Ovary (tissue), 3 donors: ENCODE measurements around the gene INPP5A.

ENCODE experiments used
- EP300 ChIP-seq: sonication (generic); formaldehyde crosslinking; IDR thresholded peaks from one replicate; pipeline ENCODE4 v1.6.1; 2017; ENCODE audit warnings: antibody characterized with exemption
- POLR2A ChIP-seq: fragments of 450-650 bp; IDR thresholded peaks from one replicate; pipeline ENCODE4 v1.6.1; 2017; ENCODE audit warnings: antibody characterized with exemption, mild to moderate bottlenecking, moderate library complexity
- TF ChIP-seq, protein P1 (sequence below), 3 donors: fragments of 450-650 bp in 2 of 3; fragments of 200-600 bp in 1 of 3; IDR thresholded peaks; one replicate each; pipeline versions ENCODE4 v1.5.1 to v1.8.0; 2016 to 2022; ENCODE audit warnings: antibody characterized with exemption in 3 of 3, mild to moderate bottlenecking in 1 of 3
- donor health status: DM: no; HTN: no; CAD: no.

DNA sequence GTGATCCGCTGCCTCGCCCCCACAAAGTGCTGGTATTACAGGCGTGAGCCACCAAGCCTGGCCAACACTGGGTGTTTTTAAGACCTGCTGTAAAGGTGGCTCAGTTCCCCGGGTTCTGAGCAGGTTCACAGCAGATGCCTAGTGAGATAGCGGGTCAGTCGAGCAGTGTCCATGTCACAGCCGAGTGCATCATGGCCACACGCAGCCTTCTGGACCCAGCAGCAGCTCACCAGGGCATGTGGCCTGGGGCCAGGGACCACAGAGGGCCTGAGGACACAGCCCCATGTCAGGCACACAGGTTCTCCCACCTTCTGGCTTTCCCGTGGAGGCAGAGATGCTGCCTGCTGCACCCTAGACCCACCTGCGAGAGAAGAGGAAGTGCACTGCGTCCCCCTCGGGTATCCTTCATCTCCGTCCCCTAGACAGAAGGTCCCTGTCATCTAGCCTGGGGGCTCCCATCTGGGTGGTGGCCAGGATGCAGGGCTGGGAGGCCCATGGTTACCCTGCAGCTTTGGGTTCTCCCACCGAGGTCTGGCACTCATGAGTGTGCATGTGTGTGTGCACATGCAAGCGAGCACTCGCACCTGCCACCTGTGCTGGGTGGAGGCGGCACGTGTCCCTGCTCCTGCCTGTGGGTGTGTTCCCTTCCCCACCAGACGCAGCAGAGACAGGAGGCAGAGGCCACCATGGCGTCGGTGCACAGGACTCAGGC, 149.8 kb downstream of the INPP5A start:
- TF ChIP-seq, protein P1, sequence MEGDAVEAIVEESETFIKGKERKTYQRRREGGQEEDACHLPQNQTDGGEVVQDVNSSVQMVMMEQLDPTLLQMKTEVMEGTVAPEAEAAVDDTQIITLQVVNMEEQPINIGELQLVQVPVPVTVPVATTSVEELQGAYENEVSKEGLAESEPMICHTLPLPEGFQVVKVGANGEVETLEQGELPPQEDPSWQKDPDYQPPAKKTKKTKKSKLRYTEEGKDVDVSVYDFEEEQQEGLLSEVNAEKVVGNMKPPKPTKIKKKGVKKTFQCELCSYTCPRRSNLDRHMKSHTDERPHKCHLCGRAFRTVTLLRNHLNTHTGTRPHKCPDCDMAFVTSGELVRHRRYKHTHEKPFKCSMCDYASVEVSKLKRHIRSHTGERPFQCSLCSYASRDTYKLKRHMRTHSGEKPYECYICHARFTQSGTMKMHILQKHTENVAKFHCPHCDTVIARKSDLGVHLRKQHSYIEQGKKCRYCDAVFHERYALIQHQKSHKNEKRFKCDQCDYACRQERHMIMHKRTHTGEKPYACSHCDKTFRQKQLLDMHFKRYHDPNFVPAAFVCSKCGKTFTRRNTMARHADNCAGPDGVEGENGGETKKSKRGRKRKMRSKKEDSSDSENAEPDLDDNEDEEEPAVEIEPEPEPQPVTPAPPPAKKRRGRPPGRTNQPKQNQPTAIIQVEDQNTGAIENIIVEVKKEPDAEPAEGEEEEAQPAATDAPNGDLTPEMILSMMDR (IDR thresholded peaks at IDR 0.05): no peak
- no peak for TF ChIP-seq EP300
- no peak for TF ChIP-seq POLR2A
